Mucosa of descending colon (tissue), 3 donors: ENCODE measurements around the gene AQP10. TPM values are rescaled to one million over a fixed set of nuclear protein-coding genes. Genes with fewer than 3 reads are reported as not detected.
A peak's percentile ranks its signal among the peaks of the same experiment; 100 is the strongest.
"Not testable (repeated sequence)": the region's sequence is repeated elsewhere in the genome, so short reads cannot be mapped to it uniquely, and the experiment has no call there.

Source experiments
- ATAC-seq: fragments of 200-7000 bp; cut with Tn5 transposase; one replicate; pipeline ENCODE4 v1.9.1; 2020; ENCODE audit warnings: mild to moderate bottlenecking, moderate library complexity
- DNase-seq, 3 donors: peaks; one replicate each; pipeline ENCODE4 v3.0.0-alpha.2; 2020
- H3K36me3 ChIP-seq: fragments of 200-600 bp; one replicate; pipeline ENCODE4 v1.8.0; 2021; ENCODE audit warnings: low read depth, mild to moderate bottlenecking
- H3K4me1 ChIP-seq: fragments of 200-600 bp; one replicate; pipeline ENCODE4 v1.8.0; 2021; ENCODE audit warnings: low read depth, mild to moderate bottlenecking
- H3K4me3 ChIP-seq: fragments of 200-600 bp; one replicate; pipeline ENCODE4 v1.8.0; 2021; ENCODE audit warnings: mild to moderate bottlenecking
- H3K9me3 ChIP-seq: fragments of 200-600 bp; one replicate; pipeline ENCODE4 v1.8.0; 2021; ENCODE audit warnings: mild to moderate bottlenecking
- CTCF ChIP-seq: fragments of 200-600 bp; IDR thresholded peaks from one replicate; pipeline ENCODE4 v1.8.0; 2022; ENCODE audit warnings: antibody characterized with exemption, mild to moderate bottlenecking
- intact Hi-C, 2 donors: fragments of 100-400 bp; cut with DNase I in 1 of 2; cut with micrococcal nuclease in 1 of 2; formaldehyde crosslinking; loops; one replicate each; pipeline versions ENCODE4 v1.11.0 to v1.11.1; 2022; cut with DNase I, micrococcal nuclease
- total RNA-seq, 3 donors: library from RNA; stranded (reverse); fragmentation: NEBNext Ultra II Directional in 2 of 3; extraction: Animal tissue kit (Norgen Biotek cat#: 25700) in 2 of 3; gene quantifications; one replicate each; pipeline versions ENCODE4 v1.2.1 to v1.2.4, GENCODE V29; 2021 to 2023
- donor health status: DM: no; HTN: no; CAD: no; lungs with moderate emphysema.
- donor health status: DM: no; HTN: no; CAD: no.
- donor health status: DM: no; HTN: yes; CAD: no.

The AQP10 gene
- total RNA-seq, 3 donors from 2014 or later: not detected

GRCh38 chr1:154358519-154358918, 37.6 kb downstream of the AQP10 start:
- Histone ChIP-seq H3K9me3 (no peaks in the 10 kb centered on the region), H3K4me1 (peaks cover 2% of the 10 kb centered on the region), H3K4me3 (no peak overlapping the region), H3K36me3 (no peaks in the 10 kb centered on the region)
- no peak for ATAC-seq
- DNase-seq: no peak
- intact Hi-C loops: no loop called here
- no peak for TF ChIP-seq CTCF

GRCh38 chr1:154360288-154360687, 39.4 kb downstream of the AQP10 start:
- Histone ChIP-seq H3K4me1 (no peaks in the 10 kb centered on the region), H3K36me3 (no peaks in the 10 kb centered on the region), H3K4me3 (no peak overlapping the region), H3K9me3 (no peaks in the 10 kb centered on the region)
- TF ChIP-seq CTCF: no peak
- ATAC-seq (no peak), DNase-seq (no peak)
- intact Hi-C loops: no loop called here

- intact Hi-C loops, ATAC-seq, DNase-seq: not testable (repeated sequence)
Measured at GRCh38 chr1:154360881-154361280, 40.0 kb downstream of the AQP10 start.

GRCh38 chr1:154361357-154361756, 40.5 kb downstream of the AQP10 start:
- no peak for DNase-seq
- H3K4me3 ChIP-seq: no peak overlapping the region

More at GRCh38 chr1:154360881-154361280, 40.0 kb downstream of the AQP10 start:
- H3K36me3 ChIP-seq, H3K4me1 ChIP-seq, H3K9me3 ChIP-seq, H3K4me3 ChIP-seq: not testable (repeated sequence)

GRCh38 chr1:154371436-154371835, 50.5 kb downstream of the AQP10 start:
- Histone ChIP-seq H3K36me3 (no peaks in the 10 kb centered on the region), H3K4me3 (no peak overlapping the region), H3K9me3 (no peaks in the 10 kb centered on the region), H3K4me1 (peaks cover 4% of the 10 kb centered on the region)
- TF ChIP-seq CTCF: no peak
- DNase-seq (peak in 2 of 3 donors; percentile 74 to 86), ATAC-seq (no peak)
- intact Hi-C loops: no loop called here

More at GRCh38 chr1:154361357-154361756, 40.5 kb downstream of the AQP10 start:
- no peaks in the 10 kb centered on the region for H3K9me3 ChIP-seq
- no peaks in the 10 kb centered on the region for H3K4me1 ChIP-seq
- ATAC-seq: no peak
- intact Hi-C loops: no loop called here
- TF ChIP-seq CTCF: no peak
- no peaks in the 10 kb centered on the region for H3K36me3 ChIP-seq

GRCh38 chr1:154373777-154374357, 53.0 kb downstream of the AQP10 start:
- H3K36me3 ChIP-seq, intact Hi-C loops, H3K9me3 ChIP-seq, ATAC-seq, H3K4me3 ChIP-seq, DNase-seq, H3K4me1 ChIP-seq: not testable (repeated sequence)

Other genes starting within 250 kb of the AQP10 start
- gene NUP210L, start 166.0 kb upstream of the AQP10 start, total RNA-seq: under 1 TPM in 1 of 3 donors, not detected in 2; 0.06 TPM
- gene TPM3, start 129.0 kb upstream of the AQP10 start, total RNA-seq: 100 to 1,000 TPM; 260 to 585 (median 412) TPM
- not detected for gene CFAP141, start 114.8 kb upstream of the AQP10 start, total RNA-seq
- gene UBAP2L, start 100.1 kb upstream of the AQP10 start, total RNA-seq: 100 to 1,000 TPM in 1 of 3 donors, 10 to 100 TPM in 2; 92.7 to 119 (median 99.3) TPM
- gene HAX1, start 48.5 kb upstream of the AQP10 start, total RNA-seq: 10 to 100 TPM; 60.8 to 66.3 (median 64.5) TPM
- gene ATP8B2, start 4.4 kb downstream of the AQP10 start, total RNA-seq: 10 to 100 TPM in 2 of 3 donors, 1 to 10 TPM in 1; 3.8 to 36.1 (median 16.1) TPM
- gene IL6R, start 84.2 kb downstream of the AQP10 start, total RNA-seq: 10 to 100 TPM; 31.8 to 43.9 (median 42.5) TPM
- 1 to 10 TPM in 1 of 3 donors, under 1 TPM in 2; 0.65 to 2.0 (median 0.72) TPM for gene TDRD10, start 181.1 kb downstream of the AQP10 start, total RNA-seq
- gene SHE, start 181.3 kb downstream of the AQP10 start, total RNA-seq: 1 to 10 TPM; 3.6 to 7.7 (median 6.0) TPM
- 10 to 100 TPM; 52.8 to 81.7 (median 81.0) TPM for gene UBE2Q1, start 237.6 kb downstream of the AQP10 start, total RNA-seq
- under 1 TPM; 0.17 to 0.92 (median 0.24) TPM for gene CHRNB2, start 246.7 kb downstream of the AQP10 start, total RNA-seq